ENCODE measurements around the gene TBC1D22A.

TBC1D22A gene

DNA sequence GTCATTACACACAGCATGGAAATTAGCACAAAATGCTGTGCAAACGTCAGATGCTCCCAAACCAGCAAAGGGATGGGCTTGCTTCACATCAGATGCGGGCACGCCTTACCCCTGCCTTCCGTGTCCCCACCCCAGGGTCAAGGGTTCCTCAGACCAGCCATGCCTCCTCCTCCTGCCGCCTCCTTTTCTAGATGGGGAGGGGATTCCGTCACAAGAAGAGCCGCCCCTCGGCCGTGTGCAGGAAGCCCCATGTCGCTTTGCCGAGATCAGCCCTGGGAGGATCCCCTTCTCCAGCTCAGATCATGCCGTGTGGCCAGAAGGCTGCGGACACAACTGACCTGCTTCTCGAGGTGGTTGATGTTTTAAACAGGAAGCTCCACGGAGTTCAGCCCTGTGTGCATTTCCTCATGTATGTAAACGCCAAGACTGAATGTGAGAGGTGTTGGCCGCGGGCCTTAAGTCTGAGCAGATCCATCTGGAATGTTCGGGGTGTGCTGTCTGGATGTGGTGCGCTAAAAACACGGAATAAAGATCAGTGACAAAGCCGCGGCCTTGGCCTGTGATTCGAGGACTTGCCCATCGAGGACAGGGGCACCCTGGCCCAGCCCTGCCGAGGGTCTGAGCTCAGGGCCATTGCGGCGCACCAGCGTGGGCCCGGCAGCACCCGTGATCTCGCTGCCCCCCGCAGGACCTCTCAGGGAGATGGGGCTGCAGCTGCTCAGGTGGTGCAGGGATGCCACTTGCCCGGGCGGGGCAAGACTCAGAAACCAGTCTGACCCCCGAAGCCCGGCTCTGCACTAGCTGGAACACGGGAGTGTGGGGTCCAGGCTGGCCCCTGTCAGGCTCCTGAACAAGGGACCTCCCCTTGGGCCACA, 412.9 kb downstream of the TBC1D22A start:
- no peak for DNase-seq (ENCODE audit: low read depth in 1 of 2, low spot score in 1 of 2)

DNA sequence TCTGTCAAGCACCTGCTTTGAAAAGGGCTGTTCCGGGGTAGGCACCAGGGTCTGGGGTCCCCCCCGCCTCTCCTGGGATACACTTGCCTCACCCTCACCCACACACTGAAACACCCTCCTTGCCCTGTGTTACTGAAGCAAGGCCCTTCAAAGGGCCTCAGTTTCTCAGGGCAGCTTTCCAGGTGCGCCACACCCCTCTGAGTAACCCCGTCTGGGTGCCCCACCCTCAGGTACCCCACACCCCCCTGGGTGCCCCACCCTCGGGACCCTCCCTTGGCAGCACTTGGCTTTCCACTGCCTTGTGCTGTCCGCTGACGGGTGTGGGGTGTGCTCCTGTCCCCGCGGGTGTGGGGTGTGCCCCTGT, 413.6 kb downstream of the TBC1D22A start:
- no peak for DNase-seq (ENCODE audit: low read depth in 1 of 2, low spot score in 1 of 2)

DNA sequence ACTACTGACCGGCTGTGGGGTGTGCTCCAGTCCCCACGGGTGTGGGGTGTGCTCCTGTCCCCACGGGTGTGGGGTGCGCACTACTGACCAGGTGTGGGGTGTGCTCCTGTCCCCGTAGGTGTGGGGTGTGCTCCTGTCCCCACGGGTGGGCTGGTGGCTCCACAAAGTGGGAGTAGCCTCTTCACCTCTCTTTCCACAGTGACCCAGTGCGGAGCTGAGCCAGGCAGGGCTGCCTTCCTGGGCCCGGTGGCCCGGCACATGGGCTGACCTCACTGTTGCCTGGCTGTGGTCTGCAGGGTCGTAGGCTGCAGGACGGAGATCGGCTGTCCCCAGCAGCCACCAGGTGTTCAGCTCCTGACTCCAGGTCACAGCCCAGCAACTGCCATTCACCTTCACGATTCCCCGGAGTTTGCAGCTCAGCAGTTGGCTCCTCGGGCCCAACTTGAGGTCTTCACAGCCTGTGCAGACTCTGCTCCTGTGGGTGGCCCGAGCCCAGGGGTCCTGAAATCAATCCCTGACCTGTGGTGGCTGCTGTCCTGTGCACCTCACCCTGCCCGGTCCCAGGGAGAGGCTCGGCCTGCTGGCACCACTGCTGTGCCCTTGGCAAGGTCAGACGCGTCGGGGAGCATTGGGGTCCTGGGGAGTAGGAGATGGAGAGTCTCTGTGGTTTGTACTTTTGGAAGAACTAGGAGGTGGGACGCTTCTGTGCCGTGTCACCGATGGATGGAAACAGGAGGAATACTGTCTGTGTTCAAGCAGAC, 414.3 kb downstream of the TBC1D22A start:
- peak in 1 of 2 donors; percentile 1 for DNase-seq (ENCODE audit: low read depth in 1 of 2, low spot score in 1 of 2)

DNA sequence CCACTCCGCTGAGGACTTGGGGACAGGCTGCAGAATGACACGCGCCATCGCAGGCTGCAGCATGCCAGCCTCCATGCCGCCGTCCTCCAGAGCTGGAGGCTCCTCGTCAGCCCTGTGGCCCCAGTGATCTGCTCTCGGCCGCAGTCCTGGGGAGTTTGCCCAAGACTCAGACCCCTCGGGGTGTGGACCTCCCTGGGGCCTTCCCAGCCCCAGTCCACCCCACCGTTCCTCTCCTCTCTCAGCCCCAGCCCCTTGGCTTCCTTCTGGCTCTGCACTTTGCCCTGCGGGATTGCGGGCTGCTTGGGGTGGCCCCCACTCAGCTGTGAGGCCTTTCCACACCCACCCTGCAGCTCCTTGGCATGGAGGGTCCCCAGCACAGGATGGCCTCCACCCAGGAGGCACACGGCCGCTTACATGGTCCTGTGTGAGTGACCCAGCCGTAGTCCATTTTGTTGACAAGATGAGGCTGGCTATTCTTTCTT, 414.9 kb downstream of the TBC1D22A start:
- no peak for DNase-seq (ENCODE audit: low read depth in 1 of 2, low spot score in 1 of 2)

DNA sequence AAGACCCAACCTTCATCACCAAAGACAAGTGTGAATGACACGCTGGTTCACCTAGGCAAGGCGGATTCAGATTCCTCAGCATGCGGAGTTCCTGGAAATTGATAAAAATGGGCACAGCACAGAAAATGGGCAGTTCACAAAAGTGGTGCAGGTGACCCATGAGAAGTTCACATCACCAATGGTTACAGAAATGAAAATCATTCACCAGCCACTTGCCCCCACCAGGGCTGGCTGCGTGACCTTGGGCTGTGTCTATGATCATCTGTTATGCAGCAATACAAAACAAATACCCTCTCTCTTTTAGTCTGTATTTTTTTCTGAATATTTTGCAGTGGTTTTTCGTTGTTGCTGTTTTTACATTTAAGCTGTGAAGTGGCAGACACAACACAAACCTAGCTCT, 415.9 kb downstream of the TBC1D22A start:
- DNase-seq (ENCODE audit: low read depth in 1 of 2, low spot score in 1 of 2): no peak

DNA sequence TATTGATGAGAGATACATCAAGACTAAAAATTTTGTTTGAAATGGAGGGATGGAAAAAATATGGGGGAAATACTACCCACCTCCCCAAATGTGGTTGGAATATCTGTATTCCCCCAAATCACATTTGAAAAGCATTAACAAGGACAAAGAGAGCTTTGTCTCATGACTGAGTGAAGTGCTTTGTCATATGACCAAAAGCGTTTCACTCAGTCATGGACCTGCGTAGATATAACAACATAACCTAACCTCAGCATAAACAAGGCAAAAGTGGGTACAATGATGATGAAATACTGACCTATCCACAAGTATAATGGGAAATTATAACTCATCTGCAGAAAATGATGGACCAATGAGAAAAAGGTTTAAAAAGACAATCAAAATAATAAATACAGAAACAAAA, 418.3 kb downstream of the TBC1D22A start:
- no peak for DNase-seq (ENCODE audit: low read depth in 1 of 2, low spot score in 1 of 2)

DNA sequence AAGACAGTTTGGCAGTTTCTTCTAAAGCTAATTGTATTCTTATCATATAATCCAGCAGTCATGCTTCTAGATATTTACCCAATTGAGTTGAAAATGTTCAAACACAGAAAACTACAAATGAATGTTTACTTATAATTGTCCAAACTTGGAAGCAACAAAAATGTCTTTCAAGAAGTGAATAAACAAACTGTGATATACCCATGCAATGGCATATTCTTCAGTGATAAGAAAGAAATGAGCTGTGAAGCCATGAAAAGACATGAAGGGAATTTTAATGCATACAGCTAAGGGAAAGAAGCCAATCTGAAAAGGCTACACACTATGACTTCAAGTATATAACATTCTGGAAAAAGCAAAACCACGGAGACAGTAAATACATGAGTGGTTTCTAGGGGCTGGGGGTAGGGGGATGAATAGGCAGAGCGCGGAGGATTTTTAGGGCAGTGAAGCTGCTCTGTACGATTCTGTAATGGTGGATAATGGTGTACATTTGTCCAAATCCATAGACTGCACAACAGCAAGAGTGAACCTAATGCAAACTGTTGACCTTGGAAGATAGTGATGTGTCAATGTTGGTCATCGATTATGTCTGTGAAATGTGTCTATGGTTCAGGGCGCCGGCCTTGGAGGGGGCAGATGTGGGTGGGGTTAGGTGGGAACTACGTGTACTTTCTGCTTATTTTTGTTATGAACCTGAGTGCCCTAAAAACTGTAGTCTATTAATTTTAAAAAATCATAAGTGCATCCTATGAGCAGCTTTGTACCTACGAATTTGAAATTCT, 424.9 kb downstream of the TBC1D22A start:
- no peak for DNase-seq (ENCODE audit: low read depth in 1 of 2, low spot score in 1 of 2)

DNA sequence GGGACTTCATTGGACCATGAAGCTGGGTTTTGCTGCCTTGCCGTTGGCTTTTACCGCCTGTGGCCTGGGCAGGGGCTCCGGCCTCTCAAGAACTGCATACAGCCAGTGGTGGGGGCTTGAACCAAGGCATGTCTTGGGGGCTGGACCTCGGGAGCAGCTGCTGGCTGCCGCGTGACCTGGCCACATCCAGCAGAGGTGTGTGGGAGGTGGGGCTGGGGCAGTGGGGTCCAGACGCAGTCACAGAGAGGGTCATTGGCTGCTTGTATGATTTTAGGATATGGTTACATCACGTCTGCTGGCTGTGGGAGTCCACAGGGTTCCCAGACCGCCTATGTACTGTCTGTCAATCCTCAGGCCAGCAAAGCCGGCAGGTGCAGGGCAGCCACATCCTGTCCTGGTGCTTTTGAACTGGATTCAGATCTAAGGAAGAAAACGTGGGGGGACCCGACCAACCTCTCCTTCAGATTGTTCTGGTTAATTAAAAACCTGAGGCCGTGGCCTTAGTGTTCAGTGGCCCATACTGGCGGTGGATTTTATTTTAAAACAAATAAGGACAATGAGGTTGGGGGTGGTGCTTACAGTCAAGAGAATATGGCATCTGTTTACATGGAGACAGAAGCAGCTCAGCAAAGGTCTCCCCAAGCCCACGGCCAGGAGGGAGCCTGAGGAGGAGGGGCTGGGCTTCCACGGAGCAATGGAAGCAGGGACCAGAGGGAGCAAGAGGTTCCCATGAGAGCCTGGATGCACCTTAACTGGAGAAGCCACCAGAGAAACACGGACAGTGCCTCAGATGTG, 426.0 kb downstream of the TBC1D22A start:
- DNase-seq (ENCODE audit: low read depth in 1 of 2, low spot score in 1 of 2): no peak

DNA sequence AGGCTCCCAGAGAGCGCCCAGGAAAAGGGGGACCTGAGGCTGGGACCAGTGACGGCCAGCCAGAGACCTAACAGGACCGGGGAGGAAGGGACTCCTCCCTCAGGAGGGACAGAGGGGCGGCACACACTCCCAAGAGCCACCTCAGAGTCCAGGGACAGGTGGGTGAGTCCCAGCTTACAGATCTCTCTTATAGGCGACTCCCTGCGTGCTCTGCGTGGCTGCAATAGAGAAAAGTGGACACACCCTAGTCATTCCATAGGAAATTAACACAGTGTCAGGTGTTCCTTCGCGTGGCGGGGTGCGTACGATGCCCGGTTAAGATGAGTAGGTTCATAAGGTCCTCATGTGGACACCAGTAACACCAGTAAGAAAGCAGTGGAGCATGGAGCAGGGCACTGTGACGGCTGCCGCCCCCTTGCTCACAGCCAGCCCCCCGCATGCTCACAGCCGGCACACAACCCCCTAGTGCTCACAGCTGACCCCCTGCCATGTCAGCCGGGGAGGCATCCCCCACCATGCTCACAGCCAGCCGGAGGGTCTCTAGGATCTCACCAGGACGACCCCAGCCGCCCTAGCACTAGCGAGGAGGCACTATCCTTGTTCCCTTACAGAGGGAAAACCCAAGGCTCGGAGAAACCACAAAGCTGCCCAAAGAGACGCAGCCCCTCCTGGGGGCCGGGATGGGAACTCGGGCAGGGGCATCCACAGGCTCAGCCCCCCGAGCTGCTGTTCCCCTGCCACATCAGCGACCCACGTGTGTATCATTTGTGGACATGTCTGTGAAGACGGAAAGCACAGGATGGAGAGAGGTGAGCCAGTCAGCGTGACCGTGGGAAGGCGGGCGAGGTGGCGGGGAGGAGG, 426.8 kb downstream of the TBC1D22A start:
- DNase-seq (ENCODE audit: low read depth in 1 of 2, low spot score in 1 of 2): no peak

DNA sequence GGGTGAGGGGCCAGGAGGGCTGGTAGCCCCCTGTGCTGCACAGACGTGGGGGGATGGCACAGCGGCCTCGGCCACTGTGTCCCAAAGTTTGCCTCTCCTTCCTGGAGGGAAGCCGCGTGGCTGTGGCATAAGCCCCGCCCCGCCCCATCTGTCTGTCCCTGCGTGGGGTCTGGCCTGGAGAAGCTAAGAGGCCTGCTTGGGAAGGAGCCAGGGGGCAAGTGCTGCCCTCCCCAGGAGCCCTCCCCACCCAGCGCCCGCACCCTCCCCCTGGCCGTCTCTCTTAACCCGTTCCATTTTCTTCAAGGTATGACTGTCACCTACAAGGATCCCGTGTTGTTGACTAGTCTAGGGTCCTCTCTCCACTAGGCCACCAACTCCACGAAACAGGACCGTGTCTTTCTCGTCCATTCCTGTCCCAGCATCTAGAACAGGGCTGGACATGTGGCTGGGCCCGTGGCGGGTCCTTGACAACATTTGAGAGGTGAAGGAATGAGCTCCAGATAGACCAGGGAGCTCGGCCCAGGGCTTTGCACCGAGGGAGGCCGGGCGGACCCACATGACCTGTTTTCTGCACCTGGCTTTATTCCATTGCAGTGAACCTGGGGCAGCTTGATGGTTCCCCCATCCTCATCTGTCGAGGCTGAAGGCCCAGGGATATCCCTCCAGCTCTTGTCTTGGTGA, 428.0 kb downstream of the TBC1D22A start:
- no peak for DNase-seq (ENCODE audit: low read depth in 1 of 2, low spot score in 1 of 2)

DNA sequence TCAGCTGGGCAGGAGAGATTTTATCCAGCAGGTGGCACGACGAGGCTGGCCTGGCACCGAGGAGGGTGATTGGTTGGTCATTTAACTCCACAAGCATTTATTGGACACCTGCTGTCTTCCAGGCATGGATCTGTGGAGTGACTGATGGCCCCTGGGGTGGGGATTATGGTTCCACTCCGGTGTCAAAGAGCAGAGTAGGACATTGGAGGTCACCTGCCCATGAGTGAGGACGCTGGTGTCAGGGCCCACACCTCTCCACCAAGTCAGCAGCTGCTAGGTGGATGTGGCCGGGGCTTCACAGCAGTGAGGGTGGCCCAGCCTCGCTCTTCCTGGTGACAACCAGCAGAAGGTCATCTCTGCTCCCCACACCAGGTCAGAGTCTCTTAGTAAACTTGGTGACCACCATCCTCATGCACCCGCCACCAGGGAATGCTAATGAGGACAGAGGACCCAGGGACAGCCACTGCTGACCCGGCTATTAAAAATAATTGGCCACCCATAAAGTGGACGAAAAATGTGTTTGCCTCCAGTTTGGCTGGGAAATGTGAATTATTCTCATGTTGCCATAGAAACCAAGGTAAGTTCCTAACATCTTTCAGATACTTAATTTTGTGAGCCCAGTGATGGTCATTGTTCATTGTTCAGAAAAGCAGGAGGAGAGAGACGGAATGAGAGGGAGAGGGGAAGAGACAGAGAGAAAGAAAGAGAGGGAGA, 428.7 kb downstream of the TBC1D22A start:
- DNase-seq (ENCODE audit: low read depth in 1 of 2, low spot score in 1 of 2): no peak

DNA sequence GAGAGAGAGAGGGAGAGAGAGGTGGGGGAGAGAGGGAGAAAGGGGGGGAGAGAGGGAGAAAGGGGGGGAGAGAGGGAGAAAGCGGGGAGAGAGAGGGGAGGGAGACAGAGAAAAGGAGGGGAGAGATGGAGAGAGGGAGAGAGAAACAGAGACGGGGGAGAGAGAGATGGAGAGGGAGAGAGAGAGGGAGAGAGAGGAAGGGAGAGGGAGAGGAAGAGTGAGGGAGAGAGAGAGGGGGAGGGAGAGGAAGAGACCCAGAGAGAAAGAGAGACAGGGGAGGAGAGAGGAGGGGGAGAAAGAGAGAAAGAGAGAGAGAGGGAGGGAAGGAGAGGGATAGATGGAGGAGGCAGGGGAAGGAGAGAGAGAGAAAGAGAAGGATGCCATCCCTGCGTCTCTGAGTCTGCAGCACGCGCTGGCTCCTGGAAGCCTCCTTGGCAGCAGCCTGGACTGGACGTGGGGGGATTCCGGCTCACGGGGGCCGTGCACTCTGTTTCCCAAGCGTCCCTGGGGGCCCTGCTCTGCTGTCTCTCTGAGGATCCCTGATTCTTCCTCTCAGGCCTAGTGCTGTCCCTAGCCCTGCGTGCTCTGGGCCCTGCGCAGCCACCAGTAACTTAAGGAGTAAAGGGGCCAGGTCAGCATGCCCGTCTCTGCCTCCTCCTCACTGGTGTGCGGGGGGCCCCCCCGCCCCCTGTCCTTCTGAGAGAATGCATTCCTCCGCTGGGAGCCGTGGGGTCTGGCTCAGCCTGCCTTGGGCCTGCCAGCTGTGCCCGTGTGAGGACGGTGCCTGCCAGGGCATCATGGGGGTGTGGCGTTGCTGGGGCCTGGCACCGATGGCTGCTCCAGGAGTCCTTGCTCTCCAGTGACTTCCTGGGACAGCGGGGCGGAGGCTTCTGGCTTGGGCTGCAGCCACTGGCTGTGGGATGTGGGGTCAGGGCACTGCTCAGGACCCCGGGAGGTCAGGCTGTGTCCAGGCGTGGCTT, 429.5 kb downstream of the TBC1D22A start:
- DNase-seq (ENCODE audit: low read depth in 1 of 2, low spot score in 1 of 2): no peak

DNA sequence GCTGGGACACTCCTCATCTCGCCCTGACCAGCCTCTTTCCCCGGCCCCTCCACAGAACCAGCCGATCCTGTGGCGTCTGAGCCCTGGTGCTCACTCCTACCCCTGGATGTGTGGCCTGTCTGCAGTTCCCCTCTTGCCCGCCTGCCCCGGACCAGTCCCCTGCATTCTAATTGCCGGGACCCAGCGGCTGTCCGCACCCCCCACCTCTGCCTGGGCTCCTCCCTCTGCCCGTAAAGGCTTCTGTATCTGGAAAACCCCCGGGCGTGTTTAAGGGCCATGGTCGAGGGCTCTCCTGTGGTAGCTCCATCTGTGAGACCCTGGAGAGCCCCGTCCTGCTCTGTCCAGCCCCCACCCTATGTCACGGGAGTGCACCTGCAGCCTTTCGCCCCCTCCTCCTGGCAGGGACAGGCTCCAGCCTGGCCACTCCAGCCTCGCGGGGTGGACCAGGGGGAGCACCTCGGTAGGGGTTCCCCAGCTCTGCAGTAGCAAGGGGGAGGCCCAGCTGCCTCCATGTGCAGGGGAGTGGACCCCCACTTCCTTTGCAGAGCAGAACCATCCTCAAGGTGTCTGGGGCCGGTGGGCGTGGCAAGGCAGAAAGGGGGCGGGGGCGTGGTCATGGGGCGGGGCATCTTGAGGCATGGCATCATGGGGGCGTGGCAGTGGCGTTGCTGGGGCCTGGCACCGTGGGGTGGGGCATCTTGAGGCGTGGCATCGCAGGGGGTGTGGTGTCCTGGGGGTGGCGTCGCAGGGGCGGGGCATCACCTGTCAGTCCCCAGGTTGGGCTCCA, 430.4 kb downstream of the TBC1D22A start:
- DNase-seq (ENCODE audit: low read depth in 1 of 2, low spot score in 1 of 2): no peak

DNA sequence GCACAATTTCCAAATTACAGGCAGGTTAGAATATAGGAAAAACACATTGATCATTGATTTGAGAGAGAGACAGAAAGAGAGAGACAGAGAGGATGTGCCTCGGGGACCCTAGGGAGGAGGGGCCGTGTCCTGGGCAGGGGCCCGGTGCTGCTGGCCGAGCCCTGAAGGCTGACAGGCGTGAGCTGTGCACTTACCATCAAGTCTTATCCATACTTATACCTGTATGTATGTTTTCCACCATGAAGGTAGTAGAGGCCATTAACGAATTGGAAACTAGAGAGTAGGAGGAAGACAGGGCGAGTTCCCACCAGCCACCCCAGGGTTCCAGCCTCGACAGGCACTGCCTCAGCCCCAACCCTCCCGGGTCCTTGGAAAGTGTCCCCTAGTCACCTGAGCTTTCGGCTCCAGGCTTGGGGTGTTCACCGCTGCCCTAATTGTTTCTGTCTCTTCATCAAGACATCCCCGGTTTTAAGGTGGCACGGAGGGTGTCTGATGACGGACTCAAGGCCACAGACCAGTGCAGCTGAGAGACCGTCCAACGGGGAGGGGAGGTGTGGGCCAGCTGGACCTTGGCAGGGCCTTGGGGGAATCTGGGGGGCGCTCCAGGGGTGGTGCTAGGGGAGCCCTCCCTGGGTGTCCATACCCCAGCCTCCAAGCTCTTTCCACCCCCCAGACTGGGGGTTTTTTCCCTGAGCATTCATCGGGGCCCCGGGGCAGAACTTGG, 431.3 kb downstream of the TBC1D22A start:
- no peak for DNase-seq (ENCODE audit: low read depth in 1 of 2, low spot score in 1 of 2)

DNA sequence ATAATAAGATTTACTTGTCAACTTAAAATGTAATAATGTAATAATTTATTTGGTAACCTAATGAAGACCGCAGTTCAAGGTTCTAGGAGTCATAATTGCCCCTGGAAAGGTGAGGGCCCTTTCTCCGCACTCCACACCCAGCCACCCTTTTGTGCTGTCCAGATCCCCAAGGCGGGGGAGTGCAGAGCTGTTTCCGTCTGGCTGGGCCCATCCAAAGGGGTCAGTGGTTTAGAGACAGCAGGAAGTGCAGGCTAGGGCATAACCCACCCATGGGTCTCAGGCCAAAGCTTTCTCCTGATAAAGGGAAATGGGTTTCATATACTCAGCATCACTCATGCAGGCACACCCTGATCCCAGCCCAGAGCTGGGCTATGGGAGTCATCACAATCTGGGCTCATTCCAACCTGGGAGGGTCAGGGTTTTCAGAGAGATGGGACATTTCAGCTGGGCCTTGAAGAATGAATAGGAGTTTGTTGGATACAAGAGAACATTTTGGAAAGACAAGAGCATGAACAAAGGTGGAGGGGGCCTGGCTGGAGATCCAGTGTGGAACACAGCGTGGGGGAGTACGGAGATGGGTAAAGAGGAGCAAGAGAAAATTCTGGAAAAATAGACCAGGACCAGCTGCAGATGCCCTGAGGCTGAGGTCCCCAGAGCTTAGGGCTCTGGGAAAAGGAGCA, 432.2 kb downstream of the TBC1D22A start:
- no peak for DNase-seq (ENCODE audit: low read depth in 1 of 2, low spot score in 1 of 2)

DNA sequence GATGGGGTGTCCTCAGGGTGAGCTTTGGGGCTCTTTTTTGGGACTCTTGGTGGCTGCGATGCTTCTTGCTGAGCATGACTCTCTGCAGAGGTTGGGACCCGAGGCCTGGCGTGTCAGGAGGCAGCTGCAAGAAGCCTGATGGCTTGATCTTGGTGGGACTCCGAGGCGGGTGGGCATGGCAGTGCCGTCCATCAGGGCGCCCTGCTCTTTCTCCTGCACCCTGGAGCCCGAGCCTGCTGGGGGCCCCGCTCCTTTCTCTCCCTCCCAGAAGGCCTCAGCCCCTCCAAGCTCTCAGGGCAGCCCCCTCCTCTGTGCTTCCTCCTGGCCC, 432.7 kb downstream of the TBC1D22A start:
- DNase-seq (ENCODE audit: low read depth in 1 of 2, low spot score in 1 of 2): no peak
